Measurements from ENCODE around the gene ALAS1.

Gene ALAS1

DNA sequence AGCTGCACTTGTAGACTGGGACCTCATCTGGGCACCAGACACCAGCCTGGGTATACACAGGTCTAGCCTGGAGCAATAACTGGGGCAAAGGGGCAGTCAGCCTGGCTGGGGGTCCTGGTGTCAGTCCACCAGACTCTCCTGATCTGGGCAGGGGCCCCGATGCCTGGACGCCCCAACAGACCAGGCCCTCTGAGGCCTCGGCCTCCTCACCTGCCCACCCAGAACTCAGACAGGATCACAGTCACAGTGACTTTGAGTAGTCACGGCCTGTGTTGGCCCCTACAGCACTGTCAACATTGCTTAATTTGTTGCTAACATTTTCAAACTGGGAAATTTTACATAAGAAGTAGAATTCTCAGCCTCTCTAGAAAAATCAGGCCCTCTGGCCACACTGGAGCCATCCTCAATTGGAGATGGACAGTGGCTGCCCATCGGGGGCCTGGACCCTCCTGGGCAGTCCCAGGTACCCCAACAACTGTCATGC is 35.2 kb downstream of the ALAS1 start:
- TF ChIP-seq, protein P1, sequence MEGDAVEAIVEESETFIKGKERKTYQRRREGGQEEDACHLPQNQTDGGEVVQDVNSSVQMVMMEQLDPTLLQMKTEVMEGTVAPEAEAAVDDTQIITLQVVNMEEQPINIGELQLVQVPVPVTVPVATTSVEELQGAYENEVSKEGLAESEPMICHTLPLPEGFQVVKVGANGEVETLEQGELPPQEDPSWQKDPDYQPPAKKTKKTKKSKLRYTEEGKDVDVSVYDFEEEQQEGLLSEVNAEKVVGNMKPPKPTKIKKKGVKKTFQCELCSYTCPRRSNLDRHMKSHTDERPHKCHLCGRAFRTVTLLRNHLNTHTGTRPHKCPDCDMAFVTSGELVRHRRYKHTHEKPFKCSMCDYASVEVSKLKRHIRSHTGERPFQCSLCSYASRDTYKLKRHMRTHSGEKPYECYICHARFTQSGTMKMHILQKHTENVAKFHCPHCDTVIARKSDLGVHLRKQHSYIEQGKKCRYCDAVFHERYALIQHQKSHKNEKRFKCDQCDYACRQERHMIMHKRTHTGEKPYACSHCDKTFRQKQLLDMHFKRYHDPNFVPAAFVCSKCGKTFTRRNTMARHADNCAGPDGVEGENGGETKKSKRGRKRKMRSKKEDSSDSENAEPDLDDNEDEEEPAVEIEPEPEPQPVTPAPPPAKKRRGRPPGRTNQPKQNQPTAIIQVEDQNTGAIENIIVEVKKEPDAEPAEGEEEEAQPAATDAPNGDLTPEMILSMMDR (IDR thresholded peaks at IDR 0.05; ENCODE audit: low read depth, low read length): no peak
- DNase-seq (ENCODE audit: low read depth, low spot score): no peak
- in situ Hi-C loops (cut with HindIII; ENCODE audit: low sequenced_read_pairs): no loop called here
- H3K4me3 ChIP-seq (ENCODE audit: low read depth, low read length): no peak overlapping the region

DNA sequence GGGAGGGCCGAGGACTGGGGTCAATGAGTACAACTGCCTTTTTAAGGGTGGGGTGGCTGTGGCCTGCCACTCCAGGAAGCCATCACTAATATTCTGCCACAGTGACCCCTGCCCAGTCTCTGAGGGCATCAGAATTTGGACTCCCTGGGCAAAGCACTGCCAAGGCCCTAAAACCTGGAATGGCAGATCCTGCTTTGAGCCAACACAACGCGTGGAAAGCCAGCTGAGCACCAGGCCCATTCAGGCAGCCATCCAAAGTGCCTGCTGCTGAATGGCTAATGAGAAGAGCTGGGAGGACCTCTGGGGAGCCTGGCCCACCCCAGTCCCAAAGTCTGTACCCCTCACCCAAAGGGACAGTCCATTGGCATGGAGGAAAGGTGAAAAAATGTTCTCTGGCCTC is 36.0 kb downstream of the ALAS1 start:
- H3K4me3 ChIP-seq (ENCODE audit: low read depth, low read length): no peak overlapping the region
- in situ Hi-C loops (cut with HindIII; ENCODE audit: low sequenced_read_pairs): no loop called here
- TF ChIP-seq, protein P1 (IDR thresholded peaks at IDR 0.05; ENCODE audit: low read depth, low read length): no peak
- no peak for DNase-seq (ENCODE audit: low read depth, low spot score)

- in situ Hi-C loops (cut with HindIII; ENCODE audit: low sequenced_read_pairs): no loop called here
- DNase-seq (ENCODE audit: low read depth, low spot score): no peak
- TF ChIP-seq, protein P1 (IDR thresholded peaks at IDR 0.05; ENCODE audit: low read depth, low read length): no peak
- no peak overlapping the region for H3K4me3 ChIP-seq (ENCODE audit: low read depth, low read length)
Measured at GRCh38 chr3:52234516-52235447, 36.8 kb downstream of the ALAS1 start.

DNA sequence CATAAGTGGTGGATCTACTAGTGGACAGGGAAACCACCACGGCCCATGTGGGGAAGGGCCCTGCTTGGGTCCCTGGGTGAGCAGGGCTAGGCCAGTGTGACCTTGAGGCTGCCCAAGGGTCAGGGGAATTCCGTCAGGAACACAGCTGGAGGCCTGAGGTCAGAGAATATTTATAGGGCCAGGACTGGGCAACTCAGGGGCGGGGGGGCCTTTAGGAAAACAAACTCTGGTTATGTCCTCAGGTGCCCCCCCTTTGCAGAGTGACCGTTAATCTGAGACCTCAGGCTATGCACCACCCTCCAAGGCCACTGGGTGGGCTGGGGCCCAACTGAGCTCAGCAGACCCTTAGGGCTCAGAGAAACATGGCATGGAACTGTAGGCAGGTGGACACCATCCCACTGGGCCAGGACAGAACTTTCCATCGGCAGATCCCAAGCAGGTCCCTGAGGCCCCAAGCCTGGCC is 38.5 kb downstream of the ALAS1 start:
- TF ChIP-seq, protein P1 (IDR thresholded peaks at IDR 0.05; ENCODE audit: low read depth, low read length): no peak
- no peak for DNase-seq (ENCODE audit: low read depth, low spot score)
- H3K4me3 ChIP-seq (ENCODE audit: low read depth, low read length): no peak overlapping the region
- in situ Hi-C loops (cut with HindIII; ENCODE audit: low sequenced_read_pairs): no loop called here

DNA sequence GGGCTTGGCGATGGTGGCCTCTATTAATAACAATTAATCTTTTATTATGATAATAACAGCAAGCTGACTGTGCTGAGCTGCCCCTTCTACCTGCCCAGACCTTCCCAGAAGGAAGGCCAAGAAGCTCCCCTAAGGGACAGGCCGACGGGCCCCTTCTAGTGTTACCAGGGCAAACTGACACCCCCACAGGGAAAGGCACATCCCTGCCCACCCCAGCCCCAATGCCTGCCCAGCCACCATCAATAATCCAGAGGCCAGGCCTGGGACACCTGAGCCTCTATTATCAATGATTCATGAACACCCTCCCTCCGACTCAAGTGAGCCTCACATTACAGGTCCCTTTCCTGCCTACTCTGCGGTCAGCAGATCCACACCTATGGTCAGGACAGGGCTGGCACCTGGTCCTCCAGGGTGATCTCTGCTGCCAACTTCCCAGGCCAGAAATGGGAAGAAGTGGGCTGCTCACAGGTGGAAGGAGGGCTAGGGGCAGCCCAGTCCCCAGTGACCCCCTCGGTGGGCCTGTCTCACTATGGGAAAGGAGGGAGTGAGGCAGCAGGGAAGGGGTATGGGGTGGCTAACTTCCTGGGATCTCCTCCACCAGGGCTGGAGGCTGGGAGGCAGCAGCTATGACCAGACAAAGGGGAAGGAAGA is 39.2 kb downstream of the ALAS1 start:
- no peak for DNase-seq (ENCODE audit: low read depth, low spot score)
- in situ Hi-C loops (cut with HindIII; ENCODE audit: low sequenced_read_pairs): no loop called here
- TF ChIP-seq, protein P1 (IDR thresholded peaks at IDR 0.05; ENCODE audit: low read depth, low read length): no peak
- H3K4me3 ChIP-seq (ENCODE audit: low read depth, low read length): peak overlapping the region; percentile 36

- H3K4me3 ChIP-seq (ENCODE audit: low read depth, low read length): peak overlapping the region; percentile 90
- in situ Hi-C loops (cut with HindIII; ENCODE audit: low sequenced_read_pairs): no loop called here
Measured at GRCh38 chr3:52237657-52238172, 39.8 kb downstream of the ALAS1 start.

More at GRCh38 chr3:52237657-52238172, 39.8 kb downstream of the ALAS1 start:
- TF ChIP-seq, protein P1 (IDR thresholded peaks at IDR 0.05; ENCODE audit: low read depth, low read length): no peak
- peak; percentile 92 for DNase-seq (ENCODE audit: low read depth, low spot score)
